ENCODE data around the gene AP4S1.
"Not testable (repeated sequence)": the region's sequence is repeated elsewhere in the genome, so short reads cannot be mapped to it uniquely, and the experiment has no call there.

Gene AP4S1

DNA sequence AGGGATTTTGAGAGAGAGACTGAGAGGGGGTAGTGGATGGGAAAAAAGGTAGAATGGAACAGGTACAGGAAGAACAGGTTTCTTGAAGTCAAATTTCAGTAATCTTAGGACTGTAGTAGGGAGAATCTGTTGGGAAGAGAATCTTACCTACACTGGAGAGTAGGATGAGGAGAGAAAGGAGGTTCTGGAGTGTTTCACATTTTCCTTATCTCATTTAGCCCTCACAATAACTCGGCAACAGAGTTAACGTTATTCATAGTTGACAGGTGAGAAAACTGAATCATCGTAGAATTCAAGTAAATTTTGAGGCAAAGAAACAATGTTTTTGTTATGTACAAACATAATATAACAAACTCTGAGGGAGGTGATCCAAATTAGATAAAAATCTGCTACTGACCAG lies 17.9 kb downstream of the AP4S1 start:
- DNase-seq (ENCODE audit: low read depth in 2 of 2): no peak

DNA sequence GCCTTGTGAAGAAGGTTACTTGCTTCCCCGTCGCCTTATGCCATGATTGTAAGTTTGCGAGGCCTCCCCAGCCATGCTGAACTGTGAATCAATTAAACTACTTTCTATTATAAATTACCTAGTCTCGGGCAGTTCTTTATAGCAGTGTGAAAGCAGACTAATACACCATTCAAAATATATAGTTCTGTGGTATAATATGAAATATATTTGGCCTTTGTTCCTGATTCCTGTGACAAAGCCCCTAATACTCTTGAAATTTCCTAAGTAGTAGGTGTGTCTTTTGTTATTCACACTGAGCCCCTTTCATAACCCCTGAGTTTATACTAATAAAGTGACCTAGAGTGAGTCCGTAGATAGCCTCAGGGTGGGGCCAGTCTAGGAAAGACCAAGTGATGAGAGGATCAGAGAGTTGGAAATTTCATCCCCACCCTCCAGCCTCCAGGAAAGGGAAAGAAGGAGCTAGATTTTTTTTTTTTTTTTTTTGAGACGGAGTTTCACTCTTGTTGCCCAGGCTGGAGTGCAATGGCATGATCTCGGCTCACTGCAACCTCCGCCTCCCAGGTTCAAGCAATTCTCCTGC lies 20.1 kb downstream of the AP4S1 start:
- no peak for DNase-seq (ENCODE audit: low read depth in 2 of 2)

DNA sequence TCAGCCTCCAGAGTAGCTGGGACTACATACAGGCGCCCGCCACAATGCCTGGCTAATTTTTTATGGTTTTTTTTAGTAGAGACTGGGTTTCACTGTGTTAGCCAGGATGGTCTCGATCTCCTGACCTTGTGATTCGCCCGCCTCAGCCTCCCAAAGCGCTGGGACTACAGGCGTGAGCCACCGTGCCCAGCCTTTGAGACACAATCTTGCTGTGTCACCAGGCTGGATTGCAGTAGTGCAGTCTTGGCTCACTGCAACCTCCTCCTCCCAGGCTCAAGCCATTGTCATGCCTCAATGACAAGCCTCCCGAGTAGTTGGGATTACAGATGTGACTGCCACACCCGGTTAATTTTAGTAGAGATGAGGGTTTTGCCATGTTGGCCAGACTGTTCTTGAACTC lies 22.1 kb downstream of the AP4S1 start:
- no peak for DNase-seq (ENCODE audit: low read depth in 2 of 2)

DNA sequence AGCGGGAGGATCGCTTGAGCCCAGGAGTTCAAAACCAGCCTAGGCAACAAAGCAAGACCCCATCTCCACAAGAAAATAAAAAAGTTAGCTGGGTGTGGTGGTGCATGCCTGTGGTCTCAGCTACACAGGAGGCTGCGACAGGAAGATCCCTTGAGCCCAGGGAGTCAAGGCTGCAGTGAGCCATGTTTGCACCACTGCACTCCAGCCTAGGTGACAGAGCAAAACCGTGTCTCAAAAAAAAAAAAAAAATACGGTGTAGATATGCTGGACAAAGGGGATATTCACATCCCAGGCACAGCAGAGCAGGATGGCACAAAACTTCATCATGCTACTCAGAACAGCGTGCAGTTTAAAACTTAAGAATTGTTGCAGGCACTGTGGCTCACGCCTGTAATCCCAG lies 25.6 kb downstream of the AP4S1 start:
- DNase-seq (ENCODE audit: low read depth in 2 of 2): no peak

DNA sequence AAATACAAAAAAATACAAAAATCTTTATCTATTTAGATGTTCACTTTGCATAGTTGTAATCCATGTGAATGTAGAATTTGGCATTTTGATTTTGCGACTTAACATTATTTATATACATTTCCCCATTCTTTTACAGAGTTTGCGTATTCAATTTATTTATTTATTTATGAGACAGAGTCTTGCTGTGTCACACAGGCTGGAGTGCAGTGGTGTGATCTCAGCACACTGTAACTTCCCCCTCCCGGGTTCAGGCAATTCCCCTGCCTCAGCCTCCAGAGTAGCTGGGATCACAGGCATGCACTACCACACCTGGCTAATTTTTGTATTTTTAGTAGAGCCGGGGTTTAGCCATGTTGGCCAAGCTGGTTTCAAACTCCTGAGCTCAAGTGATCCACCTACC lies 26.1 kb downstream of the AP4S1 start:
- DNase-seq (ENCODE audit: low read depth in 2 of 2): no peak

DNA sequence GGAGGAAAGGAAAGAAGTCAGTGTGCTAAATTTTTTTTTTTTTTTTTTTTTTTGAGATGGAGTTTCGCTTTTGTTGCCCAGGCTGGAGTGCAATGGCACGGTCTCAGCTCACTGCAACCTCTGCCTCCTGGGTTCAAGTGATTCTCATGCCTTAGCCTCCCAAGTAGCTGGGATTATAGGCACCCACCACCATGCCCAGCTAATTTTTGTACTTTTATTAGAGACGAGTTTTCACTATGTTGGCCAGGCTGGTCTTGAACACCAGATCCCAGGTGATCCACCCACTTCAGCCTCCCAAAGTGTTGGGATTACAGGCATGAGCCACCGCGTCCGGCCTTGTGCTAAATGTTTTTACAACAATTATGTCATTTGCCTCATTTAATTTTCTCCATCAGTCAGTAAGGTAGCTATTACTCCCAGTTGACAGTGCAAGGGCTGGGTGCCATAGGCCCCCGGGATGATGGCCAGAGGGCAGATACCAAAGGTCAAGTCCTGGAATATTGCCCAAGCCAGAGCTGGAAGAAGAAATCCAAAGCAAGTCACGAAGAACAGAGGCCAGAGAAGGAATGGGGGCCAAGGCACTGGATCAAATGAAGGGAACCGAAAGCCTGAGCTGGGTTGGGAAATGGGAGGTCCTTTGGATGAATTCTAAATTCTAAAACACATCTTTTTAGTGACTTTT lies 27.6 kb downstream of the AP4S1 start:
- not testable (repeated sequence) for DNase-seq (ENCODE audit: low read depth in 2 of 2)

DNA sequence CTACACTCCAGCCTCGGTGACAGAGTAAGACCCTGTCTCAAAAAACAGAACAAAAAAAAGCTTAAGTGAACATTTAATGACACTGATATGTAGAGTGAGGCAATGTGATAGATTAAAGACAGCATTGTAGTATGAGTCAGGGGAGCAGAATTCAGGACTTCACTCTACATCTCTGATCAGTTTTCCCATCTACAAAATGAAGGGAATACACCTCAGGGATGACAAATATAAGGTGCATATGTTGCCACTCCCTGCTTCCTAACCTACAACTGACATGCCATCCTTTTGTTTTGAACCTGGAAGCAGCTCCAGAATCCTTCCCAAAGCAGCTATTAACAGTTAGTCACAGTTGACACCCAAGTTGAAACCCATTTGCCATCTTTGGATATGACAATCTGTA lies 31.6 kb downstream of the AP4S1 start:
- DNase-seq (ENCODE audit: low read depth in 2 of 2): no peak

DNA sequence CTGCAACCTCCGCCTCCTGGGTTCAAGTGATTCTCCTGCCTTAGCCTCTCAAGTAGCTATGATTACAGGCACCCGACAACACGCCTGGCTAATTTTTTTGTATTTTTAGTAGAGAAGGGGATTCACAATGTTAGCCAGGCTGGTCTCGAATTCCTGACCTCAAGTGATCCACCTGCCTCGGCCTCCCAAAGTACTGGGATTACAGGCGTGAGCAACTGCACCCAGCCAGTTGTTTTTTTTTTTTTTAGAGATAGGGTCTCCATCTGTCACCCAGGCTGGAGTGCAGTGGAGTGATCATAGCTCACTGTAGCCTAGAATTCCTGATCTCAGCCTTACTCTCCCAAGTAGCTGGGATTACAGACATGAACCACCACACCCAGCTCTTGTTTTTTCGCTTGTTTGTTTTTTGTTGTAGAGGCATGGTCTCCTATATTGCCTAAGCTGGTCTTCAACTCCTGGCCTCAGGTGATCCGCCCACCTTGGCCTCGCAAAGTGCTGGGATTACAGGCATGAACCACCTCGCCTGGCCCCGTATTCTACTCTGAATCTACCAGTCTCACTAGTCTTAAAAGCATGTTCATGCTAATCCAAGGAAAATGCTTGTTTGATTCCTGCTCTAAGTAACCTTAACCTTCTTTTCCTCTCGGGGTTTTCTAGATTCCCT lies 32.4 kb downstream of the AP4S1 start:
- DNase-seq (ENCODE audit: low read depth in 2 of 2): no peak

DNA sequence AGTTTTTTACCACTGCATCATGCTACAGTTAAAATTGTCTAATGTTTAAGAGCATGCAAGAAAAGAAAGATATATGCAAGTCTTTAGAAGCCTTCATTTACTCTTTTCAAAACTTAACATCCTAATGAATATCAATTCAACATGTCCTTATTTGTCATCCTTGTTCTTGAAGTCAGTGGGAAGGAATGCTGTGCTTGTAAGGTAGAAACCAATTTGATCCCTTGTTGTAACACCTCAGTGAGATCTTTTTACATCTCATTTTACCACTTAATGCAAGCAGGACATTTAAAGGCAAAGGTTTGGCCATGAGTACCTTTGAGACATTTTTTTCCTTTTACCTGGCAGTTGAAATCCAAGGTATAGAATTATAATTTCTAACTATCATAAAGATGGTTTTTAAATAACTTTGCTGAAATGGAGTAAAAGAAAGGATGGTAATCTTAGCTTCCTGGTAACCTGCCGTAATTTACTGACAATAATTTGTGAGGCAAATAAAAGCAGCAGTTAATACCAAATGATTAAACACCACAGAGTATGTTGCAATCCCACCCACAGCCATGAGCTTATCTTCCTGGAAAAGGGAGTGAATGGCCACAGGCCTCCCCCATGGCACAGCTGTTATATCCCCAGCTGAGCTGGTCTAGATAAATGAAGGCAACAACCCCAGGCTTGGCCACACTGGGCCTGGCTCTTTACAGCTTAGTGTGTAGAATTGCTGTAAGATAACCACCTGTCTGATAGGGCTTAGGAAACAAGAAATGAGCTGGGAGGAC lies 33.9 kb downstream of the AP4S1 start:
- DNase-seq (ENCODE audit: low read depth in 2 of 2): no peak

DNA sequence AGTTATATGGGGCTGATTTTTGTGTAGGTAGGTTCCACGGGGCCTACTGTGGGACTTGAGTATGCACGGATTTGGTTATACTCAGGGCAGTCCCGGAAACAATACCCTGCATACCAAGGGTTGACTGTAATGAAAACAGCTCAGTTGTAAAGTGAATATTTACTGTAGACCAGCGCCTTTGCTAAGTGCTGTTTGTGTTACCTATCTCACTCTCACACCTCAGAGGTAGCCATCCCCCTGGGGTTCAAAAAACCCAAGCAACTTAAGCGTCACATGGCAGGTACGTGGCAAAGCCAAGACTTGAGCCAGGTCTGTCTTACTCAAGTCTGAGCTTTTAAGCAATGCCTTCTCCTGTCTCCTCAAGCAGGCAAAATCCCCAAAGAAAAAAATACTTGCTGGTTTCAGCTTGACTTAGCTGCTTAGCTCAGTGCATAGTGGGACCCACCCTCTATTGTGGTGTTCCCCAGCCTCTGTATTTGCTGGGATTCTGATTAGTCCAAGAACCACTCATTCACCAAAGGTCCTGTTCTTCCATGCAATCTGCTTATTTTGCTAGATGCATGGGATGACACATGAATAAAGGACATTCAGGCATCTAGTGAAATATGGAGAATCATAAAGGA lies 34.9 kb downstream of the AP4S1 start:
- no peak for DNase-seq (ENCODE audit: low read depth in 2 of 2)

DNA sequence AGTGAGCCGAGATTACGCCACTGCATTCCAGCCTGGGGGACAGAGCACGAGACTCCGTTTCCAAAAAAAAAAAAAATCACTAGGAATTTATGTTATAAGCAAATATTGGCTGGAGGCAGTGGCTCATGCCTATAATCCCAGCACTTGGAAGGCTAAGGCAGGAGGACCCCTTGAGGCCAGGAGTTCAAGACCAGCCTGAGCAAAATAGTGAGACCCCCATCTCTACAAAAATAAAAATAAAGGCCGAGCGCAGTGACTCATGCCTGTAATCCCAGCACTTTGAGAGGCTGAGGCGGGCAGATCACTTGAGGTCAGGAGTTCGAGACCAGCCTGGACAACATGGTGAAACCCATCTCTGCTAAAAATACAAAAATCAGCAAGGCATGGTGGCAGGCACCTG lies 37.5 kb downstream of the AP4S1 start:
- DNase-seq (ENCODE audit: low read depth in 2 of 2): not testable (repeated sequence)

DNA sequence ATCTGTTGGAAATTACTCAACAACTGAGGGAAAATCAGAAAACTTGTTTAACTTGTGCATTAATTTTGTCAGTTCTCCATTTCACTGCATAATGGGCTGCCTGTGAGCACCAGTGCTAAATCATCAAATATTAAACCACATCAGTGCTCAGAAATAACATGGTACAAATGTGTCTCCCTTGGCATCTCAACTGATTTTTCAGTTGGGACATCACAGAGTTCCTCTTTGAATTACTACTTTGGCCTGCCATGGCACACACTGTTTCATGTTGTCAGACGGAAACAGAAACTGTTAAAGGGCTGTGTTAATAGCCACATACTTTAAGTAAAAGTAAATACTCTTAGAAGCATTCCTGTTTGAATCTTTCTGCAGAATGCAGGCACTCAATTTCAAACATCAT lies 42.8 kb downstream of the AP4S1 start:
- DNase-seq (ENCODE audit: low read depth in 2 of 2): no peak

DNA sequence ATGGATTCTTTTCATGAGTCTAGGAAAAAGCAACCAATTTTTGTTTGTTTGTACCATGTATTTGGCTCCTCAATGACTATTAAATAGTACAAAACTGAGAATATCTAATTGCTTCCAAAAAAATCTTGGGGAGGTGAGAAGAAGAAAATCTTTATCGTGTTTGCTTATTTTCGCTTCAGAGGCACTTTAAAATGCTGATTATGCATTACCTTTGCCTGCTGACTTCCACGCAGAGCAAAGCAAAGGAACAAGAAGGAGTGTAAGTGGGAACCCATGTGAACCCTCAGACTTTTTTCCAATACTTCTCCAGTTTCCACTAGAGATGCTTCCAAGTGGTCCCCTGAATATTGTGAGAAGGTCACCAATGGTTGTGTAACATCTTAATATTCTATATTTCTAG lies 43.9 kb downstream of the AP4S1 start:
- DNase-seq (ENCODE audit: low read depth in 2 of 2): no peak

DNA sequence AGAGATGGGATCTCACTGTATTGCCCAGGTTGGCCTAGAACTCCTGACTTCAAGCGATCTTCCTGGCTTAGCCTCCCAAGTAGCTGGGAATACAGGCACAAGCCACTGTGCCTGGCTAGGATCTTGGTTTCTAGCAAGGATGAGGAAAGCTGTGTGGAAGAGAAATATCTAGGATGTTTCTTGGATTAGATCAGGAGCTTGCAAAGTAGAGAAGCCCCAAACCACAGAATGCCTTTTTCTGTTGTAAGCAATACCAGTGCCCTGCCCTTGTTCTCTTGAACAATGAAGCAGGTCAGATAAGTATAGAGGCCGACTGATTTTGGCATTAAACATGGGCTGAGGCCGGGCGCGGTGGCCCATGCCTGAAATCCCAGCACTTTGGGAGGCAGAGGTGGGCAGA lies 45.0 kb downstream of the AP4S1 start:
- DNase-seq (ENCODE audit: low read depth in 2 of 2): no peak

DNA sequence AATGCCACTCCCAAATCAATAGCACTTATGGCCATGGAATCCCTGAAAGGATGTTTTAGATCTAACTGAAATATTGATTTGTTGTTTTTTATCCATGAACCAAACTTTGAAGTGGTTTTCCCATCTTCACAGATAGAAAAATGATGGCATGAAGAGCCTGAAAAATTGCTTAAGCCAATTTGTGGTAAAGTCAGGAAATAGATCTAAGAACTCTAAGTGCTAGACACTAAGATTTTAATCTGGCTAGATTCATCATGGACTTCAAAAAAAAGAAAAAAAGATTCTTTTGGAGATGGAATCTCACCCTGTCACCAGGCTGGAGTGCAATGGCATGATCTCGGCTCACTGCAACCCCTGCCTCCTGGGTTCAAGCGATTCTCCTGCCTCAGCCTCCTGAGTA lies 45.7 kb downstream of the AP4S1 start:
- no peak for DNase-seq (ENCODE audit: low read depth in 2 of 2)

DNA sequence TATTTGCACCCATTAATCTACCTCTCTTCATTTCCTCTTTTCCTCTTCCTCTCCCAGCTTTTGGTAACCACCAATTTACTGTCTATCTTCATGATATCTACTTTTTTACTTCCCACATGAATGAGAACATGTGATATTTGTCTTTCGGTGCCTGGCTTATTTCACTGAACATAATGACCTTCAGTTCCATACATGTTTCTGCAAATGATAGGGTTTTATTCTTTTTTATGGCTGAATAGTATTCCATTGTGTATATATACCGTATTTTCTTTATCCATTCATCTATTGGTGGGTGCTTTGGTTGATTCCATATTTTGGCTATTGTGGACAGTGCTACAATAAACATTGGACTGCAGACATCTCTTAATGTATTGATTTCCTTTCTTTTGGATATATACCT lies 49.7 kb downstream of the AP4S1 start:
- no peak for DNase-seq (ENCODE audit: low read depth in 2 of 2)

DNA sequence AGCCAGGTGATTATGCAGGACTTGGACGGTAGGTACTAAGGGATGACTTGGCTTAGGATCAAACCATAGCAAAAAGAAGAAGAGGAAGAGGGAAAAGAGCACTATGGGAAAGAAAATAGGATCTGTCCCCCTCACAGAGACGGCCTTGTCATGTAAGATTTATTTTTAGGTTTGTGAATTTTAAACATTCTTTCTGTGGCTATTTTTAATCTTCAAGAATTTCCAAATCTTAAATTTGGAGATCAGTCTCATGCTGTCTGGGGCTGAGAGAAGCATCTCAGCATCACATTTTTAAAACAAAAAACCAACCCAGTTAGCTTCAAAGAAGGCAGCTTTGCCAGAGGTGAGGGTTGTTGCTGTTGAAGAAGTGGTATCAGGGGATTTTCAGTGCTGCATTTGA lies 53.3 kb downstream of the AP4S1 start:
- no peak for DNase-seq (ENCODE audit: low read depth in 2 of 2)

DNA sequence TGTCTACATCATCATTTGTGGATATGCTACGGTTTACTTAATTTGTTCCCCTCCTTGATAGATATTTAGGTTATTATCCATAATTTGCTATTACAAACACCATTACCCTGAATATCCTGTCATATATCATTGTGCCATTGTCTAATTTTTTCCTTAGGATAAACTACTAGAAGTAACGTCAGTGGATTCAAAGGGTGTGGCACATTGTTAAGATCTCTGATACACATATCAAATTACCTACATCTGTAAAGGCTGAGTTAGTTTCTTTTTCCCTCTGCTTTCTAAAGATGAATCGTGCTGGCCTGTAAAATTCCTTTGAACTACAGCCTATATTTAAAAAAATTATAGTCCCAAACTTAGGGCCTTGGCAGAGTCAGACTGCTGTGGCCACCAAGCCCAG lies 54.6 kb downstream of the AP4S1 start:
- no peak for DNase-seq (ENCODE audit: low read depth in 2 of 2)

DNA sequence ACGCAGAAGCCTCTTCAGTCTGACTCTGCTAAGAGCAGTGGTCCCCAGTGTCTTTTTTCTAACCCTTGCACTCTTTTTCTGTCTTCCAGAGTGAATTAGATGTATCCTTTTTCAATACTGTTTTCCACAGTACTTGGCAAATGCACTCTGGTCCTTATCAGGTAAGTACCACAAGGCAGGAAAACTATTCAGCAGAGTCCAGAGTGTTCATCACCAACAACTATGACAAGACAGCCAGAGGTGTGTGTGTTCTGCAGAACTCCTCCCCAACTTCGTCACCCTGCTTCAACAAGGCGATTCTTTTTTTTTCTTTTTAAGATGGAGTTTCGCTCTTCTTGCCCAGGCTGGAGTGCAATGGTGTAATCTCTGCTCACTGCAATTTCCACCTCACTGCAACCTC lies 55.0 kb downstream of the AP4S1 start:
- DNase-seq (ENCODE audit: low read depth in 2 of 2): no peak

DNA sequence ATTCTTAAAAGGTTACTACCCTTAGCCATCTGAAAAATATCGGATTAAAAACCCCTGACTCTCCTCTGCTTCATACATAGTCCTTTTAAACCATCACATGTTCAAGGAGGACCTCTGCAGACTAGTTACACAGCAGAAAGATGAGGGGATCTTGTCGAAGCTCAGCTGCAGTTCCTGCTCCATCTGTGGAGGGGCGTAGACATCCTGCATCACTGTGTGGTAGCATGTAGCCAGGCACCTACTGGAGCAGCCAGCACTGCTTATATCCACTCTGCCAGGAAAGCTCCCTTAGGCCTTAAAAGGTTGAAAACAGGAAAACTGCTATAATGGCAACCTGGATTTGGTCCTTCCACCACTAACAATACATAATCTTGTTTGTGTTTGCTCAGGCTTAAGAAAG lies 58.3 kb downstream of the AP4S1 start:
- DNase-seq (ENCODE audit: low read depth in 2 of 2): no peak

DNA sequence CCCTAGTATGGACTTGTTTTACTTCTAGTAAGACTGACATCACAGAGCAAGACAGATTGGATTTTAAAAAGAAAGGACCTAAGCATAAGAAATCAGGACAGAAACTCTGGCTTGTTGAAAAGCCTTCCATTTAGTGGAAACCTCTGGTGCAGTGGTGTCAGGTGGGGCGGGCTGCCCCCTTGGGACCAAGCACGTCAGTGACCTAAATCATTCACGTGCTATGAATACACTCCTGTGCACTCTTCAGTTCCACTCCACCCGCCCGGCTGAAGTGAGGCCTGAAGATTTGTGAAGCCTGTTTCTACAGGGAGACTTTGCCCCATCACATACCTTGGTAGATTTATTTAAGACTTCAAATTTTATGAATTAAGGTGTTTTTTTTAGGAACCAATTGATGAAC lies 58.9 kb downstream of the AP4S1 start:
- no peak for DNase-seq (ENCODE audit: low read depth in 2 of 2)

DNA sequence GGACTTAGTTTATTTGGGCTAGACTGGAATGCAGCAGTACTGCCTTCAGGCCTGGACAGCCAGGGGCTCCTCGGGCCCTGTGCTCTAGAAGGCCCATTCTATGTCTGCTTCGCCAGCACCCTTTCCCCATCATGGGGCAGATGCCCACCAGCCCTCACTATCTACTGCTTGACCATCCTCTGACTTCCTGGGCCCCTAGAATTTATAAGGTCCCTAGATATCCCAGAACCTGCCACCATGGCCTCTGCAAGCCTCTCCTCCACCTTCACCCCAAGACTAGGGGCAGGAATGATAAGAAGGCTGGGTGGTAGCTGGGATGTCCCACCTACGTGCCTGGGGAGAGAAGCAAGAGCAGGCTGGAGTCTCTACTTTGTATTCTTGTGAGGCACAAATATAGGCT lies 59.6 kb downstream of the AP4S1 start:
- DNase-seq (ENCODE audit: low read depth in 2 of 2): no peak

Measured in stimulated activated CD4-positive, alpha-beta T cell treated with anti-CD3 and anti-CD28 coated beads, Interleukin-15, amount 100 ng/mL, for 48 hours (primary cell).